ENCODE data around the gene TYW1B.

The TYW1B gene

DNA sequence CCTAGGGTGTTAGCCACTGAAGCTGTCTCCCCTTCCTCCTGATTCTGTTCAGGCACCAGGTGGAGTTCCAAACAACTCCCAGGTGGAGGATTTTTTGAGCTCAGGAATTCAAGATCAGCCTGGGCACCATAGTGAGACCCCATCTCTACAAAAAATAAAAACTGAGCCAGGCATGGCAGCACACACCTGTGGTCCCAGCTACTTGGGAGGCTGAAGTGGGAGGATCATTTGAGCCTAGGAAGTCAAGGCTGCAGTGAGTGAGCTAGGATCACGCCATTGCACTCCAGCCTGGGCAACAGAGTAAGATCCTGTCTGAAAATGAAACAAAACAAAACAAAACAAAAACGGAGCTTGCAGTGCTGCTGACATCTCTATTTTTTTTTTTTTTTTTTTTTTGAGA, 287.1 kb downstream of the TYW1B start:
- TF ChIP-seq TAF1 (IDR thresholded peaks at IDR 0.05; ENCODE audit: borderline replicate concordance, insufficient read depth, low read length) (no peak), FOXP2 (optimal IDR thresholded peaks at IDR 0.05; ENCODE audit: borderline replicate concordance, extremely low read depth, extremely low read length, insufficient read depth) (no peak), SIN3A (IDR thresholded peaks at IDR 0.05; ENCODE audit: borderline replicate concordance, insufficient read depth, low read length) (no peak), POLR2AphosphoS5 (IDR thresholded peaks at IDR 0.05; ENCODE audit: low read depth, low read length) (no peak)
- TF ChIP-seq, protein P1, sequence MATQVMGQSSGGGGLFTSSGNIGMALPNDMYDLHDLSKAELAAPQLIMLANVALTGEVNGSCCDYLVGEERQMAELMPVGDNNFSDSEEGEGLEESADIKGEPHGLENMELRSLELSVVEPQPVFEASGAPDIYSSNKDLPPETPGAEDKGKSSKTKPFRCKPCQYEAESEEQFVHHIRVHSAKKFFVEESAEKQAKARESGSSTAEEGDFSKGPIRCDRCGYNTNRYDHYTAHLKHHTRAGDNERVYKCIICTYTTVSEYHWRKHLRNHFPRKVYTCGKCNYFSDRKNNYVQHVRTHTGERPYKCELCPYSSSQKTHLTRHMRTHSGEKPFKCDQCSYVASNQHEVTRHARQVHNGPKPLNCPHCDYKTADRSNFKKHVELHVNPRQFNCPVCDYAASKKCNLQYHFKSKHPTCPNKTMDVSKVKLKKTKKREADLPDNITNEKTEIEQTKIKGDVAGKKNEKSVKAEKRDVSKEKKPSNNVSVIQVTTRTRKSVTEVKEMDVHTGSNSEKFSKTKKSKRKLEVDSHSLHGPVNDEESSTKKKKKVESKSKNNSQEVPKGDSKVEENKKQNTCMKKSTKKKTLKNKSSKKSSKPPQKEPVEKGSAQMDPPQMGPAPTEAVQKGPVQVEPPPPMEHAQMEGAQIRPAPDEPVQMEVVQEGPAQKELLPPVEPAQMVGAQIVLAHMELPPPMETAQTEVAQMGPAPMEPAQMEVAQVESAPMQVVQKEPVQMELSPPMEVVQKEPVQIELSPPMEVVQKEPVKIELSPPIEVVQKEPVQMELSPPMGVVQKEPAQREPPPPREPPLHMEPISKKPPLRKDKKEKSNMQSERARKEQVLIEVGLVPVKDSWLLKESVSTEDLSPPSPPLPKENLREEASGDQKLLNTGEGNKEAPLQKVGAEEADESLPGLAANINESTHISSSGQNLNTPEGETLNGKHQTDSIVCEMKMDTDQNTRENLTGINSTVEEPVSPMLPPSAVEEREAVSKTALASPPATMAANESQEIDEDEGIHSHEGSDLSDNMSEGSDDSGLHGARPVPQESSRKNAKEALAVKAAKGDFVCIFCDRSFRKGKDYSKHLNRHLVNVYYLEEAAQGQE (IDR thresholded peaks at IDR 0.05; ENCODE audit: insufficient read depth in 1 of 2, low read depth in 2 of 2, low read length in 2 of 2), result no peak

DNA sequence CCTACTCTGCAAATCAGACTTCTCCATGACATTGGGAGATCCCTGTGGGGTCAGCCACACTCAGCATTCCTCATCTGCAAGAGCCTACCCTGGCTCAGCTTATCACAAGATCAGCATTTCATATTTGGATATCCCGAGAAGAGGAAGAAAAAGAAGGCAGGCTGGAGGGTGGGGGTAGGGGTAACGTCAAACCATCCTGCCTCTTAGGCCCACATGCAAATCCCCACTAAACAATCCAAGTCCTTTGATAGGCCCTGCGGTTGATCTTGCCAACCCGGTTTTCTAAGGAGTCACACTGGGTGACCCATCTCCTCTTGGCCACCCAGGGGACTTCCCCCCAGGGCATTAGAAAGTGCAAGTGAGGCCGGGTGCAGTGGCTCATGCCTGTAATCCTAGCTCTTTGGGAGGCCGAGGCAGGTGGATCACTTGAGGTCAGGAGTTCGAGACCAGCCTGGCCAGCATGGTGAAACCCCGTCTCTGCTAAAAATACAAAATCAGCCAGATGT, 287.8 kb downstream of the TYW1B start:
- TF ChIP-seq TAF1 (IDR thresholded peaks at IDR 0.05; ENCODE audit: borderline replicate concordance, insufficient read depth, low read length), result no peak
- no peak for TF ChIP-seq POLR2AphosphoS5 (IDR thresholded peaks at IDR 0.05; ENCODE audit: low read depth, low read length)
- TF ChIP-seq, protein P1 (IDR thresholded peaks at IDR 0.05; ENCODE audit: insufficient read depth in 1 of 2, low read depth in 2 of 2, low read length in 2 of 2), result no peak
- TF ChIP-seq SIN3A (IDR thresholded peaks at IDR 0.05; ENCODE audit: borderline replicate concordance, insufficient read depth, low read length), result no peak
- TF ChIP-seq FOXP2 (optimal IDR thresholded peaks at IDR 0.05; ENCODE audit: borderline replicate concordance, extremely low read depth, extremely low read length, insufficient read depth), result no peak

DNA sequence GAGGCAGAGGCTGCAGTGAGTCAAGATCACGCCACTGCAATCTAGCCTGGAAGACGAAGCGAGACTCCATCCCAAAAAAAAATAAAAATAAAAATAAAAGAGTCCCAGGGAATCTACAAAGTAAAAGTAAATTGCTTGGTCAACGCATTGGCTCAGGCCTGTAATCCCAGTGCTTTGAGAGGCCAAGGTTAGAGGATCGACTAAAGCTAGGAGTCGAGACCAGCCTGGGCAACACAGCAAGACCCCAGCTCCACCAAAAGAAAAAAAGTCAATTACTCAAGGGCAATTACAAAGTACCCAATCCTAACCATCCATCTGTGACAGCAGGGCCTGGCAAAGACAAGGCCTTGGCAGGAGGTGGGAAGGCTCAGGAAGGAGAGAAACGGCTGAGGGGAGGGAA, 288.3 kb downstream of the TYW1B start:
- TF ChIP-seq FOXP2 (optimal IDR thresholded peaks at IDR 0.05; ENCODE audit: borderline replicate concordance, extremely low read depth, extremely low read length, insufficient read depth), result no peak

DNA sequence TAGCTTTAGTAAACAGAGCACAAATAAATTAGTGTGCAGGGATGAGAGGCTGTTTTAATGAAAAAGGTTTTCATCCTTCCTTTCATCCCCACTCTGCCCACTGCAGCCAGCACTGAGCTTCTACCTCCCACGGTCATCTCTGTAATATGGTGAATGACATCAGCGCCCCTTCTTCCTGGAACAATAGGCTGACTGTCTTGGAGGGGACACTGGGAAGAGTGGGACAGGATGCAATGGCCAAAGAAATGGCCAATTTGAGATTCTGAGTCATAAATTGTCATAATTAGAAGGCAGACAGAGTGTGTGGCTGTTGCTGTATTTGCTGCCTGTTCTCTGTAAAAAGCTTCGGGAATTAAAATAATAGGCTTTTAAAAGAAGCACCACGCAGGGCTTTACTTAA, 289.1 kb downstream of the TYW1B start:
- no peak for TF ChIP-seq POLR2AphosphoS5 (IDR thresholded peaks at IDR 0.05; ENCODE audit: low read depth, low read length)
- no peak for TF ChIP-seq SIN3A (IDR thresholded peaks at IDR 0.05; ENCODE audit: borderline replicate concordance, insufficient read depth, low read length)
- TF ChIP-seq TAF1 (IDR thresholded peaks at IDR 0.05; ENCODE audit: borderline replicate concordance, insufficient read depth, low read length), result no peak
- TF ChIP-seq, protein P1 (IDR thresholded peaks at IDR 0.05; ENCODE audit: insufficient read depth in 1 of 2, low read depth in 2 of 2, low read length in 2 of 2), result no peak
- TF ChIP-seq FOXP2 (optimal IDR thresholded peaks at IDR 0.05; ENCODE audit: borderline replicate concordance, extremely low read depth, extremely low read length, insufficient read depth), result no peak

DNA sequence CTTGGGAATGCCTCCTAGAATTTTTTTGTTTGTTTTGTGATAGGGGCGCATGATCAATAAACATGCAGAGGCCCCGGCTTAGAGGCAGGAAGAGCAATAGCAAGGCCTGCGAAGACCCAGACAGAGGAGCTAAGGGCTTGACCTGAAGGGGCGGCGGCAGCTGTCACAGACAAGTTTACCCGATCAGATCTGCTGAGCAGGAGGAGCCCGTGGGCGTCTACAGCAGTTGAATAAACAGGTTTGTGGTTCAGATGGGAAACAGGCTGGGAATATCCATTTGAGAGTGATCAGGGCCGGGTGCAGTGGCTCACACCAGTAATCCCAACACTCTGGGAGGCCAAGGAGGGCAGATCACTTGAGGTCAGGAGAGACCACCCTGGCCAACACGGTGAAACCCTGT, 289.9 kb downstream of the TYW1B start:
- no peak for TF ChIP-seq TAF1 (IDR thresholded peaks at IDR 0.05; ENCODE audit: borderline replicate concordance, insufficient read depth, low read length)
- TF ChIP-seq SIN3A (IDR thresholded peaks at IDR 0.05; ENCODE audit: borderline replicate concordance, insufficient read depth, low read length), result no peak
- TF ChIP-seq, protein P1 (IDR thresholded peaks at IDR 0.05; ENCODE audit: insufficient read depth in 1 of 2, low read depth in 2 of 2, low read length in 2 of 2), result no peak
- TF ChIP-seq FOXP2 (optimal IDR thresholded peaks at IDR 0.05; ENCODE audit: borderline replicate concordance, extremely low read depth, extremely low read length, insufficient read depth), result no peak
- no peak for TF ChIP-seq POLR2AphosphoS5 (IDR thresholded peaks at IDR 0.05; ENCODE audit: low read depth, low read length)

Measured in PFSK-1 (cell line).